HG02884 (cell line): ENCODE results near the gene CYB5R2.

Experiments
- ATAC-seq: cut with Tn5 transposase; IDR thresholded peaks from one replicate; pipeline ENCODE4 v1.9.1; 2021; ENCODE audit warnings: mild to moderate bottlenecking, moderate library complexity; ENCODE audit not compliant: unreplicated experiment

Gene CYB5R2

GRCh38 chr11:7638710-7639642, 34.3 kb downstream of the CYB5R2 start:
- ATAC-seq, result peak; percentile 51

GRCh38 chr11:7637447-7638157, 35.7 kb downstream of the CYB5R2 start:
- ATAC-seq, result no peak

- ATAC-seq, result no peak
These were observed 37.0 kb downstream of the CYB5R2 start for GRCh38 chr11:7636350-7636749.

GRCh38 chr11:7635708-7636107, 37.6 kb downstream of the CYB5R2 start:
- ATAC-seq, result no peak

GRCh38 chr11:7635137-7635536, 38.2 kb downstream of the CYB5R2 start:
- no peak for ATAC-seq

- no peak for ATAC-seq
These were observed 41.1 kb downstream of the CYB5R2 start for GRCh38 chr11:7632211-7632610.

- ATAC-seq, result no peak
These were observed 43.3 kb downstream of the CYB5R2 start for GRCh38 chr11:7630002-7630401.

- no peak for ATAC-seq
These were observed 44.6 kb downstream of the CYB5R2 start for GRCh38 chr11:7628660-7629059.

GRCh38 chr11:7622721-7623120, 50.6 kb downstream of the CYB5R2 start:
- ATAC-seq, result no peak

GRCh38 chr11:7621554-7621953, 51.7 kb downstream of the CYB5R2 start:
- ATAC-seq, result no peak

GRCh38 chr11:7621090-7621489, 52.2 kb downstream of the CYB5R2 start:
- ATAC-seq, result no peak

- no peak for ATAC-seq
These were observed 54.0 kb downstream of the CYB5R2 start for GRCh38 chr11:7619322-7619721.

- no peak for ATAC-seq
These were observed 56.3 kb downstream of the CYB5R2 start for GRCh38 chr11:7617032-7617431.
